ENCODE measurements around the gene ITGA8.
"Not testable (repeated sequence)": the region's sequence is repeated elsewhere in the genome, so short reads cannot be mapped to it uniquely, and the experiment has no call there.

The ITGA8 gene

GRCh38 chr10:15719899-15720634 is at the start of gene ITGA8:
Gene ITGA8, minus strand, starts transcription at chr10:15719922. Its CDS starts 151 bp downstream, at chr10:15719771.
- DNase-seq (ENCODE audit: low spot score) = peak; percentile 43

GRCh38 chr10:15764892-15765454 is 45.3 kb upstream of the ITGA8 start:
- no peak for DNase-seq (ENCODE audit: low spot score)

DNA sequence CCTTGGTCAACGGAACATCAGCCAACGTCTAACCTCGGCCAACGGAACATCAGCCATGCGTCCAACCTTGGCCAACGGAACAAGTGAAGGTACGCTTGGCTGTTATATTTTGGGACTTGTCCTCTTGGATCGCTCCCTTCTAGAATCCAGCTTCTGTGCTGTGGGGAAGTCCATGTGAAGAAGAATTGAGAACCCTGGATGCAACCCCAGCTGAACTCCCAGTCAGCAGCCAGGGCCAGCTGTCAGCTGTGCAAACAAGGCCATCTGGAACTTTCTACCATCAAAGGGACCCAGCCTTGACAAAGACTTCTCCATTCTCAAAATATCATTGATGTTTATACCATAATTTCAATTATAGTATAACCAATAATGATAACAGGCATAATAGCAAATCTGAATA is 43.3 kb upstream of the ITGA8 start:
- DNase-seq (ENCODE audit: low spot score) = no peak

GRCh38 chr10:15762239-15762638 is 42.5 kb upstream of the ITGA8 start:
- not testable (repeated sequence) for DNase-seq (ENCODE audit: low spot score)

GRCh38 chr10:15761224-15761623 is 41.5 kb upstream of the ITGA8 start:
- not testable (repeated sequence) for DNase-seq (ENCODE audit: low spot score)

DNA sequence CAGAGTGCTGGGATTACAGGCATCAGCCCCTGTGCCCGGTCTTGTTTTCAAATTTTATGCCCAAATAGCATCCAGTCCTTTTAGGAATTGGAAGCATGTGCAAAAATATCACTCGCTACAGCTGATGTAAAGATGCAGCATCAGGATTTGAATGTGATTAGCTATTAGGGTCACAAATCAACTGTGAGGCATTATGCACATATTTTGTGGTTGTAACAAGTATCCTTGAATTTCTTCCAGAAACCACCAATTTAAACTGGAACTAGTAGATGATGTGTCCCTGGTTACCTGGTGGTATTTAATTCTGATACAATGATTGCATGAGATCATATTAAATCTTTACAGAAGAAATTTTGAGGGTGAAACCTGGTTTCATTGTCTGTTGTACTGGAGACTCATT is 41.0 kb upstream of the ITGA8 start:
- DNase-seq (ENCODE audit: low spot score) = no peak

DNA sequence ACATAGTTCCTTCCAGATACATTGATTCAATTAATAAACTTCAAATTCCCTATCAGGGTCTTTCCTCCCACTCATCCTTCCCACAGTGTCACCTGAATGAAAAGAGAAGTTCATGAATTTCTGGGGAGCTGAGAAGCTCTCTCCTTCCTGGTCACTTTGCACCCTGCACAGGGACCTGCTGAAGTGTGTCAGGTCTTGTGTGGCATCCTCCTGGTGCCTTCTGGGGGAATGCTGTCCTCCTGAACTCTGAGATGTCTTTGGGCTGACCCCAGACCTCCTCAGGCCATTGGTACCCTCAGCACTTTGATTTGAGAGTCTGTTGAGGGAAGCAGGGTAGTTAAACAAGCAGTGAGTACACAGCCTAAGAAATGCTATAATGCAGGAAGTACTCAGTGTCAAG is 39.5 kb upstream of the ITGA8 start:
- DNase-seq (ENCODE audit: low spot score) = no peak

DNA sequence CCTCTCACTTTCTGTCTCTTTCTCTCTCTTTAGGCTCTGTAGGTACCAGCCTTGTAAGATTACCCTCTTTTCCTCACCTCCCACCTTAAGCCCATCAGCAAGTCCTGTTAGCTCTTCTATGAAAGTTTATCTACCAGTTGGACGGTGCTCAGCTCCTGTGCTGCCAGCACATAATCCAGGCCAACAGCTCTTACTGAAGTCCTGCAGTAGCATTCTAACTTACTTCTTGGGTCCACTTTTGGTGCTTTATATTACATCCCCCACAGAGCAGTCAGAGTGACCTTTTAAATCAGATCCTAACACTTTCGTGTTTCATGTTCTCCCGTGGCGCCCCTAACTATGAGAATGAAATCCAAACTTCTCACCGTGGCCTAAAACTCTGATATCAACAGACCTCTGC is 38.9 kb upstream of the ITGA8 start:
- DNase-seq (ENCODE audit: low spot score) = no peak

DNA sequence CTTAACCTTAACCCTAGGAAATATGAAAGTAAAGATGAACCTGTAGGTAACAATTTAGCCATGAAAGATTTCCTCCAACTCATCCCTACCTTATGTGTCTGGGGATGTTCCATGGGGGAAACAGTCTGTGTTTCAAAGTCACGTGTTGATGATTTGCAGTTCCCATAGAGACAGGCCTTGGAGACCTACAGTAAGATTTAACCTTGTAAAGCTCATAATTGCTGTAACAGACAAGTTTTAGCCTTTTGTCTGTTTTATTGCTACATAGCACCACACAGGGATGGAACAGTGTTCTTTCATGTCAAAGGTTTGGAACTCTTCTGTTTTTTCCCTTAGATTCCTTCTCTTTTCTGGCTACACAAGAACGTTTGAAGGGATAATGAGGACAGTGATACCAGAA is 35.2 kb upstream of the ITGA8 start:
- no peak for DNase-seq (ENCODE audit: low spot score)

DNA sequence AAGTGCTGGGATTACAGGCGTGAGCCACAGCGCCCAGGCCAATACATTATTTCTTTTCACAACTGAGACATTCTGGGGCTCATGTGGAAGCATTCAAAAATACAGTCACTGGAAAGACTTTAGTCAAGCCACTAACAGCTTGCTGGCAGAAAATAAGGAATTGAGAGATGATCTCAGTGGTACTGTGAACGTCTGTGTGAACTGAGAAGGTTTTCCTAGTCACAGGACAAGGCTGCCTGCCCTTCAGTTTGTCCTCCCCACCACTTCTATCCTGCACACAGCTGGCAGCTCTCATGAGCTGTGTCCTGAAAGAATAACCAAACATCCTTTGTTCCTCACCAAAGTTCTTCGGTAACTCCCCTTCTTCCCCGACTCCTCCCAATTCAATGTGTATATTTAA is 31.3 kb upstream of the ITGA8 start:
- DNase-seq (ENCODE audit: low spot score) = no peak

GRCh38 chr10:15748126-15748525 is 28.4 kb upstream of the ITGA8 start:
- no peak for DNase-seq (ENCODE audit: low spot score)

- DNase-seq (ENCODE audit: low spot score) = no peak
These were observed 27.9 kb upstream of the ITGA8 start for GRCh38 chr10:15747632-15748031.

GRCh38 chr10:15745751-15746150 is 26.0 kb upstream of the ITGA8 start:
- DNase-seq (ENCODE audit: low spot score) = no peak

DNA sequence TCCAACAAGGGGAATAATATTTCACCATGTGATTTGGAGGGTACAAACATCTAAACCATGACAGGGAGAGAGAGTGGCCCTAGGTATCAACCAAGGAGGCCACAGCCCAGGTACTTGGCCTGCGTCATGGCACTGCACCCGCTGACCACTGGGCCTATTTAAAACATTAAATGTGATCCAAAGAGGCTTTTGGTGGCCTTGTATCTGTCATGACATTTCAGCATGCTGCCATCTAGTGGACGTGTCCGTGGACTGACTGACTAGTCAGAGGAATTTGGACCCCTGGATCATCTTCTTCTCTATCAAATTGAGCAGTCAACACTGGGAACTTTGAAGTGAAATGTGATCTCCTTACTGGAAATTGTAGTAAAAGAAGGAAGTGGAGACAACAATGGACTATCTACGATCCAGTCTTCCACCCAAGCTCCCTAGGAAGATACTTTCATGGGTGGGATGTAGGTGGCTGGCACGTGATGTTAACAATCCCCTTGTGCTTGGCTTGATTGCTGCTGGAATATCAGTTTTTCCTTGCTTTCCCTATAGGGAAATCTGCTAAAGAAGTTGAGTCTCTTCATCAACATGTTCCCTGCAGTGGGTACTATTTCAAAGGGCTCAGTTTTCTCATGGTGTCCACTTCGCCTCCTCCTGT is 24.6 kb upstream of the ITGA8 start:
- peak; percentile 63 for DNase-seq (ENCODE audit: low spot score)

- no peak for DNase-seq (ENCODE audit: low spot score)
These were observed 23.7 kb upstream of the ITGA8 start for GRCh38 chr10:15743443-15743842.

GRCh38 chr10:15742836-15743235 is 23.1 kb upstream of the ITGA8 start:
- DNase-seq (ENCODE audit: low spot score) = no peak

DNA sequence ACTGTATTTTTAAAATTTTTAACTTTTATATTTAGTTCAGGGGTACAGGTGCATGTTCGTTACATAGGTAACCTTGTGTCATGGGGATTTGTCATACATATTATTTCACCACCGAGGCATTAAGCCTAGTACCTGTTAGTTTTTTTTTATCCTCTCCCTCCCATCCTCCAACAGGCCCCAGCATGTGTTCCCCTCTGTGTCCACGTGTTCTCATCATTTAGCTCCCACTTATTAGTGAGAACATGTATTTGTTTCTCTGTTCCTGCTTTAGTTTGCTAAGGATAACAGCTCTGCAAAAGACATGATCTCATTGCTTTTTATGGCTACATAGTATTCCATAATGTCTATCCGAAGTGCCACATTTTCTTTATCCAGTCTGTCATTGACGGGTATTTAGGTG is 22.4 kb upstream of the ITGA8 start:
- no peak for DNase-seq (ENCODE audit: low spot score)

GRCh38 chr10:15741581-15741980 is 21.9 kb upstream of the ITGA8 start:
- no peak for DNase-seq (ENCODE audit: low spot score)

DNA sequence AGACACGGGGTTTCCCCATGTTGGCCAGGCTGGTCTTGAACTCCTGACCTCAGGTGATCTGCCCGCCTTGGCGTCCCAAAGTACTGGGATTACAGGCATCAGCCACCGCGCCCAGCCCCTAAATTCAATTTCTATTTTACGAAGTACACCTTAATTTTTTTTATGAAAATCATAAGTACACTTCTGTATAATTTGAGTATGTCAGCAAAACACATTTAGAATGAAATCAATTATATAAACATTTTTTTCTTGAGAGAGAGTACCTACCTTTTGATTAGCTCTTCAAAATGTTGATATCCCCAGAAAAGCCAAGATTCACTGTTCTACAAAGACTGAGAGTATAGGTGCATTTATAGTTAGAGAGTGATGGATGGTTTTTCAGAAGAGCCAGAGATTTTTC is 20.5 kb upstream of the ITGA8 start:
- DNase-seq (ENCODE audit: low spot score) = no peak

- DNase-seq (ENCODE audit: low spot score) = no peak
These were observed 19.7 kb upstream of the ITGA8 start for GRCh38 chr10:15739254-15739970.

GRCh38 chr10:15738270-15738925 is 18.7 kb upstream of the ITGA8 start:
- no peak for DNase-seq (ENCODE audit: low spot score)

- no peak for DNase-seq (ENCODE audit: low spot score)
These were observed 17.9 kb upstream of the ITGA8 start for GRCh38 chr10:15737656-15738055.

All from hematopoietic multipotent progenitor cell treated with erythropoietin and hydrocortisone succinate and interleukin-3 and kit ligand, for 15 days (in vitro differentiated cells).